HG03558 (cell line): ENCODE results near the gene NOTUM.

ENCODE experiments used
- ATAC-seq: cut with Tn5 transposase; IDR thresholded peaks from one replicate; pipeline ENCODE4 v1.9.1; 2021; ENCODE audit warnings: moderate number of reproducible peaks; ENCODE audit not compliant: unreplicated experiment; ENCODE audit errors: extremely low read depth

Gene NOTUM

GRCh38 chr17:81961087-81961511 is at the start of gene NOTUM:
Gene NOTUM (minus strand): TSS chr17:81961187. CDS start chr17:81960909, 278 bp downstream.
- no peak for ATAC-seq

- ATAC-seq, result no peak
Measured at GRCh38 chr17:82009413-82009812, 48.4 kb upstream of the NOTUM start.

DNA sequence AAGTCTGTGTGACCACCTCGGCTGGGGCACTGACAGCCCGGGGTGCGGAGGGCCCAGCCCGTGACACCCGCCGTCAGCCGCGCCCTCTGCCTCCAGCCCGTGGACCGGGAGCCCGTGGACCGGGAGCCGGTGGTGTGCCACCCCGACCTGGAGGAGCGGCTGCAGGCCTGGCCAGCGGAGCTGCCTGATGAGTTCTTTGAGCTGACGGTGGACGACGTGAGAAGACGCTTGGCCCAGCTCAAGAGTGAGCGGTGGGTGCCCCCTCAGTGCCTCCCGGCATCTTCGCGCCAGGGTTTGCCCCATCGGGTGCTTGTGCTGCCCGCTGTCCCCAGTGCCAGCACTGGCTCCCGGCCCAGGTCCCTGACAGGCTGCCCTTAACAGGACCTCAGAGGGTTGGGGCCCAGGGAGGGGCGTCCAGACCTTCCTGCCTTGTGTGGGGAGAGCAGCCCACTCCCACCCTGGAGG is 48.0 kb upstream of the NOTUM start:
- no peak for ATAC-seq

GRCh38 chr17:82008258-82008940 is 47.4 kb upstream of the NOTUM start:
- ATAC-seq, result no peak

DNA sequence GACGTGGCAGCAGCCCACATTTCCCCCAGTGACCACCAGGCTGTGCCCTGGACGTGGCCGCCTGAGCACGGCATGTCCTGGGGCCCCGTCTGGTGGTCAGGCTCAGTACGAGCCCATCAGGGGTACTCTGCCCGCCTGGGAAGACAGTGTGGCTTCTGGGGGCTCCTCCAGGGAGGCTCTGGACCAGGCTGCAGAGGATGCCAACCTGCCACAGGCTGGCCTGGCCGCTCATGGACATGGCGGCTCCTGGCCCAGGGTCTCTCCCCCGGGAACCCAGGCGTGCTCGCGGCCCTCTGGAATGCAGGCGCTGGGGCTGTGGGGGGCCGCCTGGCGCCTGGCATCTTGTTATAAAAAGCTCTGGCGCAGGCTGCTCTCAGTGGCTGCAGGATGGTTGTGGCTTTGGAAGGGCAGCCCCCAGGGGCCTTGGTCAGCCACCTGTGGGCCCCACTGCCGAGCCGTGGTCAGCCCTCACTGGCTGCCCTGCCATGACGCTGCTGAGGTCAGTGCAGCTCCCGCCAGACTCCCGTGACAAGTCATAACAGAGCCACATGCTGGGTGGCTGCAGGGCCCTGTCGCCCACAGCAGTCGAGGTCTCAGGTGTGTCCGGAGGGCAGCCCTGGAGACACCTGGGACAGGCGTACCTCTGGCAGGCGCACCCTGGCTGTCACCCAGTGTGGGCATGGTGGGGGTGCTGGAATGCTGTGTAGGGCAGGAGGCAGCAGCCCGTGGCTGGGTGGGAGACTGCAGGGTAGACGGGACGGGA is 46.7 kb upstream of the NOTUM start:
- no peak for ATAC-seq

GRCh38 chr17:82007228-82007494 is 46.2 kb upstream of the NOTUM start:
- ATAC-seq, result no peak

GRCh38 chr17:82006468-82007227 is 45.7 kb upstream of the NOTUM start:
- ATAC-seq, result no peak

GRCh38 chr17:82005701-82006348 is 44.8 kb upstream of the NOTUM start:
- ATAC-seq, result no peak

DNA sequence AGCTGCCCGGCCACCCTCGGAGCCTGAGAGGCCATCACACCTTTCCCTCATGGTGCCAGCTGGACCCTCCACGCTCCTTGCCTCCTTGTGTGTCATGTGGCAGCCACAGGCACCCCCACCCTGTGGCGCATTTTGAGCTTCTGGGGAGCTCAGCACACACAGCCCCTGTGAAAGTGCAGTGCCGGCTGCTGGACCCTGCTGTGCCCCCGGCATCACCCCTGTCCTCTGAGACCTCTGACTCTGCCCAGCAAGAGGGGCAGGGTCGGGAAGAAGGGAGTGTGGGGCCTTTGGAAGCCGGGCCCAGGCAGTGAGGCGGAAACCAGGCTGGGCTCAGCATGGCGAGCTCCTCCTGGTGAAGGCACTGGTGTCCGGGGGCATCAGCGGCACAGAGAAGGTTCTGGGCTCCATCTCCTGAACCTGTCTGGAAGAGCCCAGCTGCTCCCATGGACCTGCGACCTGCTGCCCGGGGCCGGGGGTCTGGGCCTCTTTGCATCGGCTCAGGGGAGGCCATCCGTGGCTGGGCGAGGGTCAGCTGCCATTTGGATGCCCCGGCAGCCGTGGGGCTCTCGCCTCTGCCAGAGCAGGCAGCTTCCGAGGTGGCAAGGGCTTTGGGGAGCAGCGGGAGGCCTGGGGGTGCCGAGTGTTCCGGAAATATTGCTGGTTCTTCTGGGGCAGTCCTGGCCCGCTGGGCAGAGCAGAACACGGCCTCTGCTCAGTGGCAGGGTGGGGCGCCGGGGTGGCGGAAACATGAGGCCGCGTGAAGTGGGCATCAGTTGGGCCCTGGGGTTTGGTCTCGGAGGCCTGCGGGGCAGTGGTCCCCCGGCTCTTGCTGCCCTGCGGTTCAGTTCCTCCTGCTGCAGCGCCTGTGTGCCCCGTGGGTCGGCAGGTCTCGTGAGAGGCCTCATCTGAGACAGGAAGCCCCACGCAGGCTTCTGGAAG is 43.8 kb upstream of the NOTUM start:
- no peak for ATAC-seq

- ATAC-seq, result no peak
Measured at GRCh38 chr17:82003411-82004381, 42.7 kb upstream of the NOTUM start.

DNA sequence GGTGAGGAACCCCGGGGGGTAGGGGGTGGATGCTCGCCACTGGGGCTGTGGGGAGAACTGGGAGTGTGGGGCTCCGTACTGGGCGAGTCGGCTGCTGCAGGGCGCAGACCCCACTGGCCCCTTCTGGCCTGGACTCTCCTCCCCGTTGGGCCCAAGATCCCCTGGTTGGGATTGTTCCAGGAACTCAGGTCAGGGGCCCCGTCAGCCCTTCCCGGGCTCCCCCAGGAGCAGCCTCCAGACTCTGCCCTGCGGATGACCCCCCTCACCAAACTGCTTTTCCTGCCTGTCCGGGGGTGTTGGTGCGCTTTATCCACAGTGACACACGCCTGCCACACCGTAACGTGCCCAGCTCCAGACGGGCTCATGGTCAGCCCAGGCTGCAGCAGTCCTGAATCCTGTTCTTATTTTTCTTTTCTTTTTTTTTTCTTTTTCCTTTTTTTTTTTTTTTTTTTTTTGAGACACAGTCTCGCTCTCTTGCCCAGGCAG is 40.6 kb upstream of the NOTUM start:
- ATAC-seq, result no peak

- ATAC-seq, result no peak
Measured at GRCh38 chr17:82000803-82001570, 40.0 kb upstream of the NOTUM start.

DNA sequence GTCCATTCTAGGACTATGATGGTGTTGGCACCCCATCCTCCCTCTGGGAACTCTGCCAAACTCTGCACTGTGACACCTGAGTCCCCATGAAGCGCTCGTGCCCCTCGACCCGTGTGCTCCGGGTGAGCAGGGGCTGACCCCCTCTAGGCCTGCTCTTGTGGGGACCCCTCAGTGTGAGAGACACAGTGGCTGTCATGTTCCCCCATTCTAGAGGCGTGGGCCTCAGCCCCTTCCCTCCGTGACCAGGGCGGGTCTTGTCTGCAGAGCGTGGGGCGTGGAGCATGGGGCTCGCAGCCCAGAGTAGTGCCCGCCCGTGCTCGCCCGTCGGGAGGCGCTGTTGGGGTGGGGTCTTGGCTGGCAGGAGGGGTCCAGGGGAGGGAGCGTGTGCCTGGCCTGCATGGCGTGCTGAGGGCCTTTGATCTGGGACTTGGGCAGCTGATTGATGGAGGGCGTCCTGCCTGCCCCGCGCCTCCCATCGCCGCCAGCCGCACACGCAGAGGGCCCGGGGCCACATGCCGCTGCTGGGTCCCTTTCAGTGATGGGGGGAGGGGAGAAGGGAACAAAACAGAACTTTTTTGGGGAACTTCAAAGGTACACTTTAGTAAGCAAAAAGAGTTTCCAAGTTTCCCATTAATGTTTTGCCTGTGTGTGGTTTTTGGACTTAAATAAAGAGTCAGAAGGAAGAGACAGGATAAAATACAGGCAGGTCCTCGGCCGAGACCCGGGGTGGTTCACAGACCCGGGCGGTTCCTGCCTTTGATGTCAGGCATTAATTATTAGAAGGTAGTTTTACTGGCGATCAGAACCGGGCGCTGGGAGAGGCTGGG is 39.2 kb upstream of the NOTUM start:
- ATAC-seq, result no peak

GRCh38 chr17:81999587-81999975 is 38.6 kb upstream of the NOTUM start:
- ATAC-seq, result no peak

DNA sequence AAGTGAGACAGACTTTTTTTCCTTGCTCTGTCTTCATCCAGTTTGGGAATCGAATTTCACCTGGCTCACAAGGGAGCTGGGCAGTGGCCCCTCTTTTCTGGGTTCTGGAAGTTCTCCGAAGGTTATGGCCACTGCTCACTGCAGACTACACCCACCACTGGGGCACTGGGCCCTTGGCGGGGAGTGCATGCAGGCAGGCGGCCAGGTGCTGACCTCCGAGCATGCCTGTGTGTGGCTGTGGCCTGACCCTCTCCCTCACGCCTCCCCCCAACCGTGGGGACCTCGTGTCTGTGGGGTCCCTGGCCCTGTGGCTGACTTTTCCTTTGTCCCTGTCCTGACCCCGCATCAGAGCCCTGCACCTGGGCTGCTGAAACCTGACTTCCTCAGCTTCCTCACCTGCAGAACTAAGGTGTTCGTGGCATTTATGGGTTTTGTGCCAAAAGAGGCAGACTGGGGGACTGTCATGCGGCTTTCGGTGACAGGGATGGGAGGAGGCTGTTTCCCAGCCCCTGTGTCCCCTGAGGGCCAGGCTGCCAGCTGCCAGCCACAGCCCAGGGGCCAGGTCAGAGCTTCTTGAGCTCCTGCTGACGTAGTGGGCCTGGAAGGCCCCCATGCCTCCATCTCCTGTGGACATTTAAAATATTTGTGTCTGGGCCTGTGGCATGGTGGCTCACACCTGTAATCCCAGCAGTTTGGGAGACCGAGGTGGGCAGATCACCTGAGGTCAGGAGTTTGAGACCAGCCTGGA is 37.9 kb upstream of the NOTUM start:
- no peak for ATAC-seq

- no peak for ATAC-seq
Measured at GRCh38 chr17:81998212-81998611, 37.2 kb upstream of the NOTUM start.
